ENCODE results near the gene COL18A1. TPM values are rescaled to one million over a fixed set of nuclear protein-coding genes. Genes with fewer than 3 reads are reported as not detected.

COL18A1 gene
- total RNA-seq, 1 experiment from 2014 or later = 676 TPM

DNA sequence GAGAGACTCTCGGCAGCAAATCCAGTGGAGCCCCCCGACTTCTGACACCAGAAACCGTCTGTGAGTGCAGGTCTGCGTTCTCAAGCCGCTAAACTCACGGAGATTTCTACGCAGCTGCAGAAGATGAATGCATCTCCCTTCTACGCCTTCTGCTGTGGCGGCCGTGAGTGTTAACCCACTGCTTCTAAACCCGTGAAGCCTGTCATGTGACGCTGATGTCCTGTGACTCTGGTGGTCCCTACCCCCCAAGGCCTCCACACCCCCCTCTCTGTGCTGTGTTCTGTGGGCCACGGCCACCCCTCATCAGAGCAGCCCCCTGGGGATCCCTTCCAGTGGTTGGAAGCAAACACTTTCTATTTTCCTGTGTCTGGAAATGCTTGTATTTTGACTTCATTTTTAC, 33.9 kb upstream of the COL18A1 start:
- Histone ChIP-seq H3K27ac (ENCODE audit: low read length) (peak overlapping the region; percentile 57; the same call in 1 of the 2 replicates), H3K4me1 (ENCODE audit: control insufficient read depth, insufficient read depth, low read length) (peaks cover 19% of the 10 kb centered on the region), H3K9me3 (ENCODE audit: control insufficient read depth, insufficient read depth, low read depth, low read length) (peaks cover 8% of the 10 kb centered on the region; the same call in 1 of the 2 replicates), H3K27me3 (ENCODE audit: control insufficient read depth, insufficient read depth, low read length) (no peaks in the 10 kb centered on the region), H3K4me3 (ENCODE audit: low read depth in 2 of 2, low read length in 2 of 2) (no peak overlapping the region), H3K36me3 (ENCODE audit: control insufficient read depth, insufficient read depth, low read length) (no peaks in the 10 kb centered on the region)
- BruUV-seq (replicated peaks) = no TSS peak
- ChIA-PET POLR2A (no interaction called here), CTCF (no interaction called here)
- in situ Hi-C loops (cut with HindIII; ENCODE audit: low pct_unique_long_range_greater_than_20kb, low sequenced_read_pairs) (no loop called here), intact Hi-C loops (cut with micrococcal nuclease; ENCODE audit: unreplicated experiment) (no loop called here)
- ATAC-seq (no peak), DNase-seq (ENCODE audit: low read depth, low spot score) (no peak)
- TF ChIP-seq, protein P1, sequence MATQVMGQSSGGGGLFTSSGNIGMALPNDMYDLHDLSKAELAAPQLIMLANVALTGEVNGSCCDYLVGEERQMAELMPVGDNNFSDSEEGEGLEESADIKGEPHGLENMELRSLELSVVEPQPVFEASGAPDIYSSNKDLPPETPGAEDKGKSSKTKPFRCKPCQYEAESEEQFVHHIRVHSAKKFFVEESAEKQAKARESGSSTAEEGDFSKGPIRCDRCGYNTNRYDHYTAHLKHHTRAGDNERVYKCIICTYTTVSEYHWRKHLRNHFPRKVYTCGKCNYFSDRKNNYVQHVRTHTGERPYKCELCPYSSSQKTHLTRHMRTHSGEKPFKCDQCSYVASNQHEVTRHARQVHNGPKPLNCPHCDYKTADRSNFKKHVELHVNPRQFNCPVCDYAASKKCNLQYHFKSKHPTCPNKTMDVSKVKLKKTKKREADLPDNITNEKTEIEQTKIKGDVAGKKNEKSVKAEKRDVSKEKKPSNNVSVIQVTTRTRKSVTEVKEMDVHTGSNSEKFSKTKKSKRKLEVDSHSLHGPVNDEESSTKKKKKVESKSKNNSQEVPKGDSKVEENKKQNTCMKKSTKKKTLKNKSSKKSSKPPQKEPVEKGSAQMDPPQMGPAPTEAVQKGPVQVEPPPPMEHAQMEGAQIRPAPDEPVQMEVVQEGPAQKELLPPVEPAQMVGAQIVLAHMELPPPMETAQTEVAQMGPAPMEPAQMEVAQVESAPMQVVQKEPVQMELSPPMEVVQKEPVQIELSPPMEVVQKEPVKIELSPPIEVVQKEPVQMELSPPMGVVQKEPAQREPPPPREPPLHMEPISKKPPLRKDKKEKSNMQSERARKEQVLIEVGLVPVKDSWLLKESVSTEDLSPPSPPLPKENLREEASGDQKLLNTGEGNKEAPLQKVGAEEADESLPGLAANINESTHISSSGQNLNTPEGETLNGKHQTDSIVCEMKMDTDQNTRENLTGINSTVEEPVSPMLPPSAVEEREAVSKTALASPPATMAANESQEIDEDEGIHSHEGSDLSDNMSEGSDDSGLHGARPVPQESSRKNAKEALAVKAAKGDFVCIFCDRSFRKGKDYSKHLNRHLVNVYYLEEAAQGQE (IDR thresholded peaks at IDR 0.05; ENCODE audit: insufficient read depth in 1 of 2, low read depth in 2 of 2, low read length in 1 of 2) = no peak
- TF ChIP-seq POLR2AphosphoS5 (IDR thresholded peaks at IDR 0.05; ENCODE audit: low read depth, low read length) (no peak), TCF7L2 (IDR thresholded peaks at IDR 0.05; ENCODE audit: low read depth, low read length) (no peak)

DNA sequence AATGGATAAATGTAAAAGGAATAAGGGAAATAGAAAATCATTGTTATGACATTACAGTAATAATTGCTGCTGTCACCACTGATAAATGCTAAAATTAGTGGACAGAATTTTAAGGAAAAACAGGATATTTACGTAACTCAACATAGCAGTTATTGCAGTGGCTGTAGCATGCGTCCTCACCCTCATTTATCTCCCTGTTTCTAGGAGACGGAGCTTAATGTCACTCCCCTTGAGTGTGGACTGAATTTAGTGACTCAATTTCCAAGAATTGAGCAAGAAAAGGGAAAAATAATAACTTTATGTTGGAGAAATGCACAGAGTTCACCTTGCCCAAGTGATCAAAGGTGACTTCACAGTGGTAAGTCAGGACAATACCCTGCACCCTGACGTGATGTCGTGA, 33.3 kb upstream of the COL18A1 start:
- H3K9me3 ChIP-seq (ENCODE audit: control insufficient read depth, insufficient read depth, low read depth, low read length) = peaks cover 8% of the 10 kb centered on the region; the same call in 1 of the 2 replicates
- ATAC-seq (no peak), DNase-seq (ENCODE audit: low read depth, low spot score) (no peak)
- TF ChIP-seq TCF7L2 (IDR thresholded peaks at IDR 0.05; ENCODE audit: low read depth, low read length) (no peak), SIN3A (IDR thresholded peaks at IDR 0.05; ENCODE audit: borderline replicate concordance, insufficient read depth, low read depth, low read length) (no peak), POLR2AphosphoS5 (IDR thresholded peaks at IDR 0.05; ENCODE audit: low read depth, low read length) (no peak)
- TF ChIP-seq, protein P1 (IDR thresholded peaks at IDR 0.05; ENCODE audit: insufficient read depth in 1 of 2, low read depth in 2 of 2, low read length in 1 of 2) = no peak
- TF ChIP-seq, protein P2, sequence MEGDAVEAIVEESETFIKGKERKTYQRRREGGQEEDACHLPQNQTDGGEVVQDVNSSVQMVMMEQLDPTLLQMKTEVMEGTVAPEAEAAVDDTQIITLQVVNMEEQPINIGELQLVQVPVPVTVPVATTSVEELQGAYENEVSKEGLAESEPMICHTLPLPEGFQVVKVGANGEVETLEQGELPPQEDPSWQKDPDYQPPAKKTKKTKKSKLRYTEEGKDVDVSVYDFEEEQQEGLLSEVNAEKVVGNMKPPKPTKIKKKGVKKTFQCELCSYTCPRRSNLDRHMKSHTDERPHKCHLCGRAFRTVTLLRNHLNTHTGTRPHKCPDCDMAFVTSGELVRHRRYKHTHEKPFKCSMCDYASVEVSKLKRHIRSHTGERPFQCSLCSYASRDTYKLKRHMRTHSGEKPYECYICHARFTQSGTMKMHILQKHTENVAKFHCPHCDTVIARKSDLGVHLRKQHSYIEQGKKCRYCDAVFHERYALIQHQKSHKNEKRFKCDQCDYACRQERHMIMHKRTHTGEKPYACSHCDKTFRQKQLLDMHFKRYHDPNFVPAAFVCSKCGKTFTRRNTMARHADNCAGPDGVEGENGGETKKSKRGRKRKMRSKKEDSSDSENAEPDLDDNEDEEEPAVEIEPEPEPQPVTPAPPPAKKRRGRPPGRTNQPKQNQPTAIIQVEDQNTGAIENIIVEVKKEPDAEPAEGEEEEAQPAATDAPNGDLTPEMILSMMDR (IDR thresholded peaks at IDR 0.05) = no peak
- in situ Hi-C loops (cut with HindIII; ENCODE audit: low pct_unique_long_range_greater_than_20kb, low sequenced_read_pairs) = no loop called here
- H3K4me3 ChIP-seq (ENCODE audit: low read depth in 2 of 2, low read length in 2 of 2) = no peak overlapping the region
- intact Hi-C loops (cut with micrococcal nuclease; ENCODE audit: unreplicated experiment) = no loop called here
- ChIA-PET POLR2A (no interaction called here), CTCF (no interaction called here)
- H3K4me1 ChIP-seq (ENCODE audit: control insufficient read depth, insufficient read depth, low read length) = peaks cover 15% of the 10 kb centered on the region
- no peaks in the 10 kb centered on the region for H3K27me3 ChIP-seq (ENCODE audit: control insufficient read depth, insufficient read depth, low read length)
- H3K27ac ChIP-seq (ENCODE audit: low read length) = no peak overlapping the region
- no peaks in the 10 kb centered on the region for H3K36me3 ChIP-seq (ENCODE audit: control insufficient read depth, insufficient read depth, low read length)
- BruUV-seq (replicated peaks) = TSS peak; percentile 67

Measured in Panc1 (cell line).